ENCODE data around the gene ATG4C. TPM values are rescaled to one million over a fixed set of nuclear protein-coding genes. Genes with fewer than 3 reads are reported as not detected.
"Not testable (repeated sequence)": the region's sequence is repeated elsewhere in the genome, so short reads cannot be mapped to it uniquely, and the experiment has no call there.

Gene ATG4C
- total and polyA plus RNA-seq, 2 experiments from 2014 or later, result 7.2 to 10.6 TPM

DNA sequence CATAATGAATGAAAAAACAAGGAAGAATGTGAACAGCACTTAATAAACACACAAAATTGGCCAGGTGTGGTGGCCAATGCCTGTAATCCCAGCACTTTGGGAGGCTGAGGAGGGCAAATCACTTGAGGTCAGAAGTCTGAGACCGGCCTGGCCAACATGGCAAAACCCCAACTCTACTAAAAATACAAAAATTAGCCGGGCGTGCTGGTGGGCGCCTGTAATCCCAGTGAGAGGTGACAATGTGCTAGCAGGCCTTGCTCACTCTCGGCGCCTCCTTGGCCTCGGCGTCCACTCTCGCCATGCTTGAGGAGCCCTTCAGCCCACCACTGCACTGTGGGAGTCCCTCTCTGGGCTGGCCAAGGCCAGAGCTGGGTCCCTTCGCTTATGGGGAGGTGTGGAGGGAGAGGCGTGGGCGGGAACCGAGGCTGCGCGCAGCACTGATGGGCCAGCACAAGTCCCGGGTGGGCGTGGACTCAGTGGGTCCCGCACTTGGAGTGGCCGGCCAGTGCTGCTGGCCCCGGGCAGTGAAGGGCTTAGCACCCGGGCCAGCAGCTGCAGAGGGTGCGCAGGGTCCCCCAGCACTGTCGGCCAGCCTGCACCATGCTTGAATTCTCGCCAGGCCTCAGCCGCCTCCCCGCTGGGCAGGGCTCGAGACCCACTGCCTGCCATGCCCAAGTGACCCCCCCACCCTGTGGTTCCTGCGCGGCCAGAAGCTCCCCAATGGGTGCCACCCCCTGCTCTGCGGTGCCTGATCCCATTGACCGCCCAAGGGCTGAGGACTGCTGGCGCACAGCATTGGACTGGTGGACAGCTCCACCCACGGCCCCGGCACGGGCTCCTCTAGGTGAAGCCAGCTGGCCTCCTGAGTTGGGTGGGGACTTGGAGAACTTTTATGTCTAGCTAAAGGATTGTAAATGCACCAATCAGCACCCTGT is 30.6 kb upstream of the ATG4C start:
- 97% methylated on average over 35 of the region's 35 CpGs for WGBS (ENCODE audit: low lambda C conversion rate, missing lambda C conversion rate)
- no peaks in the 10 kb centered on the region for H3K27me3 ChIP-seq
- DNase-seq (ENCODE audit: low spot score), result no peak
- H3K4me2 ChIP-seq, result no peak overlapping the region
- H3K9me3 ChIP-seq (ENCODE audit: low read depth), result no peaks in the 10 kb centered on the region
- H4K20me1 ChIP-seq (ENCODE audit: insufficient read depth, poor library complexity, severe bottlenecking), result no peaks in the 10 kb centered on the region
- no peak overlapping the region for H3K27ac ChIP-seq
- TF ChIP-seq EZH2 (IDR thresholded peaks at IDR 0.05; ENCODE audit: borderline replicate concordance), result no peak
- no peak for TF ChIP-seq EZH2phosphoT487 (IDR thresholded peaks at IDR 0.05; ENCODE audit: low read depth, severe bottlenecking, unreplicated experiment)
- TF ChIP-seq, protein P1, sequence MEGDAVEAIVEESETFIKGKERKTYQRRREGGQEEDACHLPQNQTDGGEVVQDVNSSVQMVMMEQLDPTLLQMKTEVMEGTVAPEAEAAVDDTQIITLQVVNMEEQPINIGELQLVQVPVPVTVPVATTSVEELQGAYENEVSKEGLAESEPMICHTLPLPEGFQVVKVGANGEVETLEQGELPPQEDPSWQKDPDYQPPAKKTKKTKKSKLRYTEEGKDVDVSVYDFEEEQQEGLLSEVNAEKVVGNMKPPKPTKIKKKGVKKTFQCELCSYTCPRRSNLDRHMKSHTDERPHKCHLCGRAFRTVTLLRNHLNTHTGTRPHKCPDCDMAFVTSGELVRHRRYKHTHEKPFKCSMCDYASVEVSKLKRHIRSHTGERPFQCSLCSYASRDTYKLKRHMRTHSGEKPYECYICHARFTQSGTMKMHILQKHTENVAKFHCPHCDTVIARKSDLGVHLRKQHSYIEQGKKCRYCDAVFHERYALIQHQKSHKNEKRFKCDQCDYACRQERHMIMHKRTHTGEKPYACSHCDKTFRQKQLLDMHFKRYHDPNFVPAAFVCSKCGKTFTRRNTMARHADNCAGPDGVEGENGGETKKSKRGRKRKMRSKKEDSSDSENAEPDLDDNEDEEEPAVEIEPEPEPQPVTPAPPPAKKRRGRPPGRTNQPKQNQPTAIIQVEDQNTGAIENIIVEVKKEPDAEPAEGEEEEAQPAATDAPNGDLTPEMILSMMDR (IDR thresholded peaks at IDR 0.05; ENCODE audit: poor library complexity), result no peak
- H3K4me1 ChIP-seq (ENCODE audit: insufficient read depth), result no peaks in the 10 kb centered on the region
- no peaks in the 10 kb centered on the region for H3K9me2 ChIP-seq (replicated peaks; ENCODE audit: insufficient read depth)
- no peaks in the 10 kb centered on the region for H3K36me3 ChIP-seq (replicated peaks; ENCODE audit: insufficient read depth, low read depth)
- no peak overlapping the region for H3K4me3 ChIP-seq
- no peaks in the 10 kb centered on the region for H3K79me2 ChIP-seq
- H2AFZ ChIP-seq, result no peak overlapping the region

DNA sequence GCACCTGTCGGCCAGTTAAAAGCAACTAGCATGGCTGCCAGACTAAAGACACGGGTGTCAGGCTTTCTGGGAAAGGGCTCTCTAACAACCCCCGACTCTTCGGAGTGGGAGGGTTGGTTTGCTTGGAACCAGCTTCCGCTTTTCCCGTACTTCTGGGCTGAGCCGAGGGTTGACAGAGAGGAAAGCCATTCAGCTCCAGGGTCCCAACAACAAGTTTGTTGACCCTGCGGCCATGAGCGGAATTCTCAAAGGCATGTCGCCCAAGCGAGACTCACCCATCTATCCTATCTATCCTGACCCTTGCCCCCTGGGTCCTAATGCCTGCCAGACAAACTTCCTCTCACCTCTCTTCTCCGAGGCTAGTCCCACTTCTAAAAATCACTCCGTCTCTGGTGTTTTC is 29.0 kb upstream of the ATG4C start:
- not testable (repeated sequence) for H3K27me3 ChIP-seq; H3K9me2 ChIP-seq (replicated peaks; ENCODE audit: insufficient read depth); H3K4me2 ChIP-seq; H2AFZ ChIP-seq; H3K79me2 ChIP-seq; H3K4me3 ChIP-seq; H3K4me1 ChIP-seq (ENCODE audit: insufficient read depth); DNase-seq (ENCODE audit: low spot score); H3K9me3 ChIP-seq (ENCODE audit: low read depth); H4K20me1 ChIP-seq (ENCODE audit: insufficient read depth, poor library complexity, severe bottlenecking); H3K36me3 ChIP-seq (replicated peaks; ENCODE audit: insufficient read depth, low read depth); H3K27ac ChIP-seq
- 77% methylated on average over 13 of the region's 13 CpGs for WGBS (ENCODE audit: low lambda C conversion rate, missing lambda C conversion rate)

DNA sequence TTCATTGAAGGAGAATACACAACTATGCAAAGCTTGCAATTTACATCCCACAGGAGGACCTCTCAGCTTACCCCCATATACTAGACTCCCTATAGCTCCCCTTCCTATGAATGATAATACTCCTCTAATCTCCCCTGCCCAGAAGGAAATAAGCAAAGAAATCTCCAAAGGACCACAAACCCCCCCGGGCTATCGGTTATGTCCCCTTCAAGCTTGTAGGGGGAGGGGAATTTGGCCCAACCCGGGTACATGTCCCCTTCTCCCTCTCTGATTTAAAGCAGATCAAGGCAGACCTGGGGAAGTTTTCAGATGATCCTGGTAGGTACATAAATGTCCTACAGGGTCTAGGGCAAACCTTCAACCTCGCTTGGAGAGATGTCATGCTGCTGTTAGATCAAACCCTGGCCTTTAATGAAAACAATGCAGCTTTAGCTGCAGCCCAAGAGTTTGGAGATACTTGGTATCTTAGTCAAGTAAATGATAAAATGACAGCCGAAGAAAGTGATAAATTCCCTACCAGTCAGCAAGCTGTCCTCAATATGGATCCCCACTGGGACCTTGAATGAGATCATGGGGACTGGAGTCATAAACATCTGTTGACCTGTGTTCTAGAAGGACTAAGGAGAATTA is 27.6 kb upstream of the ATG4C start:
- 54% methylated on average over 5 of the region's 5 CpGs for WGBS (ENCODE audit: low lambda C conversion rate, missing lambda C conversion rate)
- not testable (repeated sequence) for H3K4me3 ChIP-seq; H3K27ac ChIP-seq; H3K9me3 ChIP-seq (ENCODE audit: low read depth); H3K36me3 ChIP-seq (replicated peaks; ENCODE audit: insufficient read depth, low read depth); H3K79me2 ChIP-seq; H3K9me2 ChIP-seq (replicated peaks; ENCODE audit: insufficient read depth); H2AFZ ChIP-seq; DNase-seq (ENCODE audit: low spot score); H3K4me2 ChIP-seq; H3K4me1 ChIP-seq (ENCODE audit: insufficient read depth); H3K27me3 ChIP-seq; H4K20me1 ChIP-seq (ENCODE audit: insufficient read depth, poor library complexity, severe bottlenecking)

DNA sequence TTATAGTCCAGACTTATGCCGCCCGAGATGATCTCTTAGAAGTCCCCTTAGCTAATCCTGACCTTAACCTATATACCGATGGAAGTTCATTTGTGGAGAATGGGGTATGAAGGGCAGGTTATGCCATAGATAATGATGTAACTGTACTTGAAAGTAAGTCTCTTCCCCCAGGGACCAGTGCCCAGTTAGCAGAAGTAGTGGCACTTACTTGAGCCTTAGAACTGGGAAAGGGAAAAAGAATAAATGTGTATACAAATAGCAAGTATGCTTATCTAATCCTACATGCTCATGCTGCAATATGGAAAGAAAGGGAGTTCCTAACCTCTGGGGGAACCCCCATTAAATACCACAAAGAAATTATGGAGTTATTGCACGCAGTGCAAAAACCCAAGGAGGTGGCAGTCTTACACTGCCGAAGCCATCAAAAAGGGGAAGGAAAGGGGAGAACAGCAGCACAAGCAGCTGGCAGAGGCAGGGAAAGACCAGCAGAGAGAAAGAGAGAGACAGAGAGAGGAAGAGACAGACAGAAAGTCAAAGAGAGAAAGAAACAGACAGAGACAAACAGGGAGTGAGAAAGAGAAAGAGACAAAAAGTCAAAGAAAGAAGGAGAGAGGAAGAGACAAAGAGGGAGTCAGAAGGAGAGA is 24.6 kb upstream of the ATG4C start:
- H3K4me1 ChIP-seq (ENCODE audit: insufficient read depth); DNase-seq (ENCODE audit: low spot score); H3K79me2 ChIP-seq; H3K4me3 ChIP-seq; H2AFZ ChIP-seq; H3K27ac ChIP-seq; H3K9me2 ChIP-seq (replicated peaks; ENCODE audit: insufficient read depth); H3K36me3 ChIP-seq (replicated peaks; ENCODE audit: insufficient read depth, low read depth); H3K27me3 ChIP-seq; H4K20me1 ChIP-seq (ENCODE audit: insufficient read depth, poor library complexity, severe bottlenecking); H3K4me2 ChIP-seq; H3K9me3 ChIP-seq (ENCODE audit: low read depth): not testable (repeated sequence)
- 90% methylated on average over 5 of the region's 5 CpGs for WGBS (ENCODE audit: low lambda C conversion rate, missing lambda C conversion rate)

DNA sequence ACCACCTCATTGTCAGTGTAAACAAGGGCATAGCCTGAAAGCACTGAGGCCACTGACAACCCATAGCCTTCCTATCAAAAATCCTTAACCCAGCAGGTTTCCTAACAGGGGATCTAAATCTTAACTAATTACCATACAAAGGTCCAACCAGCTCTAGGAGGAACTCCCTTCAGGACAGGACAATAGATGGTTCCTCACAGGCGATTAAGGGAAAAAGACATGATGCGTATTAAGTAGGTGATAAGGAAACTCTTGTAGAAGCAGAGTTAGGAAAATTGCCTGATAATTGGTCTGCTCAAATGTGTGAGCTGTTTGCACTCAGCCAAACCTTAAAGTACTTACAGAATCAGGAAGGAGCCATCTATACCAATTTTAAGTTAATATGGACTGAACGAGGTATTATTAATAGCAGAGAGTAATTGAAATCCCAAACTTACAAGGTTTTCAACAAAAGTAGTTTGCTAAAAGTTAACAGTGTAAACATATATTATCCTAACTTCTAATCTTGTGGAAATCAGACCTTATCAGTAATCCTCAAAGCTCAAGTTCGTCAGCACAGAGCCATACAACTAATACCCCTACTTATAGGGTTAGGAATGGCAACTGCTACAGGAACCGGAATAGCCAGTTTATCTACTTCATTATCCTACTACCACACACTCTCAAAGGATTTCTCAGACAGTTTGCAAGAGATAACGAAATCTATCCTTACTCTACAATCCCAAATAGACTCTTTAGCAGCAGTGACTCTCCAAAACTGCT is 23.7 kb upstream of the ATG4C start:
- not testable (repeated sequence) for H3K4me1 ChIP-seq (ENCODE audit: insufficient read depth); H3K27ac ChIP-seq; H3K4me3 ChIP-seq; H3K79me2 ChIP-seq; H4K20me1 ChIP-seq (ENCODE audit: insufficient read depth, poor library complexity, severe bottlenecking); H3K9me3 ChIP-seq (ENCODE audit: low read depth); DNase-seq (ENCODE audit: low spot score); H2AFZ ChIP-seq; H3K9me2 ChIP-seq (replicated peaks; ENCODE audit: insufficient read depth); H3K27me3 ChIP-seq; H3K36me3 ChIP-seq (replicated peaks; ENCODE audit: insufficient read depth, low read depth)
- H3K4me2 ChIP-seq, result peak overlapping the region; percentile 26
- WGBS (ENCODE audit: low lambda C conversion rate, missing lambda C conversion rate), result 27% methylated on average over 6 of the region's 6 CpGs

DNA sequence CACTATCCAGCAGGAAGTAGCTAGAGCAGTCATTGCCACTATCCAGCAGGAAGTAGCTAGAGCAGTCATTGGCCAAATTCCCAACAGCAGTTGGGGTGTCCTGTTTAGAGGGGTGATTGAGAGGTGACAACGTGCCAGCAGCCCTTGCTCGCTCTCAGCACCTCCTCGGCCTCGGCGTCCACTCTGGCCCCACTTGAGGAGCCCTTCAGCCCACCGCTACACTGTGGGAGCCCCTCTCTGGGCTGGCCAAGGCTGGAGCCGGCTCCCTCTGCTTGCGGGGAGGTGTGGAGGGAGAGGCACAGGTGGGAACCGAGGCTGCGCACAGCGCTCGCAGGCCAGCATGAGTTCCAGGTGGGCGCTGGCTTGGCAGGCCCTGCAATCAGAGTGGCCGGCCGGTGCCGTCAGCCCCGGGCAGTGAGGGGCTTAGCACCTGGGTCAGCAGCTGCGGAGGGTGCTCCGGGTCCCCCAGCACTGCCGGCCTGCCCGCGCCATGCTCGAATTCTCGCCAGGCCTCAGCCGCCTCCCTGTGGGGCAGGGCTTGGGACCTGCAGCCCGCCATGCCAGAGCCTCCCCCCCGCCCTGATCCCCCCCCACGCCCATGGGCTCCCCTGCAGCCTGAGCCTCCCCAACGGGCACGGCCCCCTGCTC is 22.6 kb upstream of the ATG4C start:
- not testable (repeated sequence) for H3K79me2 ChIP-seq; H3K27me3 ChIP-seq; H3K4me3 ChIP-seq; H4K20me1 ChIP-seq (ENCODE audit: insufficient read depth, poor library complexity, severe bottlenecking); H3K9me3 ChIP-seq (ENCODE audit: low read depth); H3K4me1 ChIP-seq (ENCODE audit: insufficient read depth); H3K4me2 ChIP-seq; DNase-seq (ENCODE audit: low spot score); H3K36me3 ChIP-seq (replicated peaks; ENCODE audit: insufficient read depth, low read depth); H3K9me2 ChIP-seq (replicated peaks; ENCODE audit: insufficient read depth); H2AFZ ChIP-seq
- 96% methylated on average over 19 of the region's 30 CpGs for WGBS (ENCODE audit: low lambda C conversion rate, missing lambda C conversion rate)
- H3K27ac ChIP-seq, result peak overlapping the region; percentile 6

DNA sequence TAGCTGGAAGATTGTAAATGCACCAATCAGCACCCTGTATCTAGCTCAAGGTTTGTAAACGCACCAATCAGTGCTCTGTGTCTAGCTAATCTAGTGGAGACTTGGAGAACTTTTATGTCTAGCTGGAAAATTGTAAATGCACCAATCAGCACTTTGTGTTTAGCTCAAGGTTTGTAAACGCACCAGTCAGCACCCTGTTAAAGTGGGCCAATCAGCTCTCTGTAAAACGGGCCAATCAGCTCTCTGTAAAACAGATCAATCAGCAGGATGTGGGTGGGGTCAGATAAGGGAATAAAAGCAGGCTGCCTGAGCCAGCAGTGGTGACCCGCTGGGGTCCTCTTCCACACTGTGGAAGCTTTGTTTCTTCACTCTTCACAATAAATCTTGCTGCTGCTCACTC is 21.9 kb upstream of the ATG4C start:
- not testable (repeated sequence) for H3K27ac ChIP-seq; H3K9me3 ChIP-seq (ENCODE audit: low read depth); H3K79me2 ChIP-seq; H3K9me2 ChIP-seq (replicated peaks; ENCODE audit: insufficient read depth); H3K4me2 ChIP-seq; H4K20me1 ChIP-seq (ENCODE audit: insufficient read depth, poor library complexity, severe bottlenecking); H2AFZ ChIP-seq; H3K4me3 ChIP-seq; H3K4me1 ChIP-seq (ENCODE audit: insufficient read depth); H3K27me3 ChIP-seq; DNase-seq (ENCODE audit: low spot score); H3K36me3 ChIP-seq (replicated peaks; ENCODE audit: insufficient read depth, low read depth)
- WGBS (ENCODE audit: low lambda C conversion rate, missing lambda C conversion rate), result 98% methylated on average over 4 of the region's 4 CpGs
